CD14-positive monocyte (primary cell): ENCODE data around the gene FAM163B. TPM values are rescaled to one million over a fixed set of nuclear protein-coding genes. Genes with fewer than 3 reads are reported as not detected.

Source experiments
- DNase-seq, 3 donors: peaks; one replicate each; pipeline ENCODE4 v3.0.0-alpha.2; 2011 to 2022
- H2AFZ ChIP-seq: 2 replicates; pipeline ENCODE4 v1.6.0; 2012; ENCODE audit warnings: mild to moderate bottlenecking, low read depth, low read length, inconsistent platforms; ENCODE audit not compliant: insufficient read depth, poor library complexity, severe bottlenecking
- H3K27ac ChIP-seq, 2 donors: 1 replicate in 1 of 2; 2 replicates in 1 of 2; pipeline ENCODE4 v1.5.1; 2012 to 2013; ENCODE audit warnings: low read length in 2 of 2, control low read depth in 1 of 2, inconsistent platforms in 1 of 2, low read depth in 1 of 2, mild to moderate bottlenecking in 1 of 2
- H3K27me3 ChIP-seq, 2 donors: one replicate each; pipeline versions ENCODE4 v1.6.0 to v1.6.1; 2011 to 2013; ENCODE audit warnings: low read length in 2 of 2; ENCODE audit not compliant: control insufficient read depth in 2 of 2, insufficient read depth in 2 of 2
- H3K36me3 ChIP-seq, 2 donors: replicated peaks in 1 of 2; 1 replicate in 1 of 2; 2 replicates in 1 of 2; pipeline versions ENCODE4 v1.5.1 to v1.6.1; 2012 to 2013; ENCODE audit warnings: low read length in 2 of 2, control low read depth in 1 of 2, inconsistent platforms in 1 of 2, mild to moderate bottlenecking in 1 of 2; ENCODE audit not compliant: insufficient read depth in 2 of 2, control insufficient read depth in 1 of 2
- H3K4me1 ChIP-seq, 2 donors: 1 replicate in 1 of 2; 2 replicates in 1 of 2; pipeline versions ENCODE4 v1.5.1 to v1.6.1; 2012 to 2013; ENCODE audit warnings: low read length in 2 of 2, control low read depth in 1 of 2, inconsistent platforms in 1 of 2, mild to moderate bottlenecking in 1 of 2, moderate library complexity in 1 of 2; ENCODE audit not compliant: insufficient read depth in 2 of 2, control insufficient read depth in 1 of 2
- H3K4me2 ChIP-seq: replicated peaks from 2 replicates; pipeline ENCODE3; 2012; ENCODE audit warnings: low read length, moderate library complexity, mild to moderate bottlenecking; ENCODE audit not compliant: poor library complexity, severe bottlenecking; ENCODE audit errors: extremely low read depth
- H3K4me3 ChIP-seq, 3 experiments: fragments of 200-600 bp in 1 of 3; sonication (generic) in 1 of 3; replicated peaks in 1 of 3; 1 replicate in 2 of 3; 2 replicates in 1 of 3; pipeline ENCODE4 v1.5.1; 2011 to 2013; ENCODE audit warnings: low read length in 3 of 3, mild to moderate bottlenecking in 3 of 3, control low read depth in 2 of 3, low read depth in 2 of 3, inconsistent platforms in 1 of 3, moderate library complexity in 1 of 3
- H3K79me2 ChIP-seq: 2 replicates; pipeline ENCODE4 v1.6.0; 2012; ENCODE audit warnings: mild to moderate bottlenecking, control low read depth, inconsistent platforms, low read length, moderate library complexity; ENCODE audit not compliant: insufficient read depth
- H3K9ac ChIP-seq: 2 replicates; pipeline ENCODE4 v1.6.0; 2017; ENCODE audit warnings: low read length, mild to moderate bottlenecking; ENCODE audit not compliant: insufficient read depth, poor library complexity, severe bottlenecking
- H3K9me3 ChIP-seq, 2 donors: replicated peaks in 1 of 2; 1 replicate in 1 of 2; 2 replicates in 1 of 2; pipeline versions ENCODE4 v1.5.1 to v1.6.1; 2012 to 2013; ENCODE audit warnings: low read length in 2 of 2, control low read depth in 1 of 2; ENCODE audit not compliant: control insufficient read depth in 1 of 2, insufficient read depth in 1 of 2
- H4K20me1 ChIP-seq: 2 replicates; pipeline ENCODE4 v1.6.0; 2012; ENCODE audit warnings: mild to moderate bottlenecking, low read length, control low read depth, moderate library complexity; ENCODE audit not compliant: insufficient read depth
- H3K27ac Mint-ChIP-seq, 7 donors: one replicate each; pipeline ENCODE4 v1.8.0; 2020; ENCODE audit warnings: mild to moderate bottlenecking in 7 of 7, mixed read lengths in 7 of 7, moderate library complexity in 6 of 7, inconsistent platforms in 2 of 7
- H3K27me3 Mint-ChIP-seq, 3 donors: one replicate each; pipeline ENCODE4 v1.8.0; 2021 to 2022; ENCODE audit warnings: low read depth in 3 of 3, mild to moderate bottlenecking in 3 of 3, mixed read lengths in 3 of 3, moderate library complexity in 3 of 3, inconsistent platforms in 1 of 3
- H3K36me3 Mint-ChIP-seq, 2 donors: one replicate each; pipeline ENCODE4 v1.8.0; 2020; ENCODE audit warnings: mixed read lengths in 2 of 2, inconsistent platforms in 1 of 2, mild to moderate bottlenecking in 1 of 2
- H3K4me1 Mint-ChIP-seq: one replicate; pipeline ENCODE4 v1.8.0; 2020; ENCODE audit warnings: mild to moderate bottlenecking, mixed read lengths
- H3K4me3 Mint-ChIP-seq, 2 donors: one replicate each; pipeline ENCODE4 v1.8.0; 2020; ENCODE audit warnings: mild to moderate bottlenecking in 2 of 2, mixed read lengths in 2 of 2, moderate library complexity in 1 of 2
- H3K9me3 Mint-ChIP-seq, 7 donors: one replicate each; pipeline ENCODE4 v1.8.0; 2020 to 2022; ENCODE audit warnings: mixed read lengths in 7 of 7, mild to moderate bottlenecking in 6 of 7, moderate library complexity in 6 of 7, inconsistent platforms in 2 of 7
- CTCF ChIP-seq: fragments of 200-600 bp; IDR thresholded peaks from one replicate; pipeline ENCODE4 v1.8.0; 2022; ENCODE audit warnings: antibody characterized with exemption, mild to moderate bottlenecking
- WGBS: methylation state at CpG from one replicate; pipeline ENCODE4 v1.1.5; 2013; ENCODE audit warnings: missing lambda C conversion rate; ENCODE audit not compliant: insufficient coverage; 5-methylcytosine and 5-hydroxymethylcytosine counted together
- intact Hi-C, 2 donors: fragments of 100-400 bp; cut with micrococcal nuclease; formaldehyde crosslinking; loops; one replicate each; pipeline versions ENCODE4 v1.15.0 to v1.15.1; 2023
- polyA plus RNA-seq, 3 donors: library from polyadenylated mRNA; depleted of rRNA in 1 of 3; unstranded in 2 of 3; stranded (reverse) in 1 of 3; fragments of 300-500 nt in 2 of 3; fragments of >200 nt in 1 of 3; fragmentation: Illumina TruSeq in 2 of 3; gene quantifications; 1 replicate in 2 of 3; 2 replicates in 1 of 3; pipeline ENCODE4 v1.2.3, GENCODE V29; 2012 to 2021

FAM163B gene
- polyA plus RNA-seq, 3 donors: not detected

GRCh38 chr9:133554729-133555128 is 54.5 kb downstream of the FAM163B start:
- Histone ChIP-seq H3K27ac (no peak overlapping the region), H3K36me3 (no peaks in the 10 kb centered on the region), H3K9ac (no peak overlapping the region), H2AFZ (no peak overlapping the region), H3K27me3 (no peaks in the 10 kb centered on the region), H3K4me2 (no peak overlapping the region), H3K4me3 (no peak overlapping the region), H3K79me2 (no peaks in the 10 kb centered on the region), H3K9me3 (no peaks in the 10 kb centered on the region), H3K4me1 (peaks cover 12 to 14% of the 10 kb centered on the region in 2 donors), H4K20me1 (no peaks in the 10 kb centered on the region)
- no peak for TF ChIP-seq CTCF
- Mint-ChIP-seq H3K27ac (no peak overlapping the region), H3K36me3 (no peaks in the 10 kb centered on the region), H3K27me3 (peaks cover 1 to 12% (median 3%) of the 10 kb centered on the region in 3 donors), H3K9me3 (peaks cover 0 to 2% (median 0%) of the 10 kb centered on the region in 7 donors), H3K4me3 (no peak overlapping the region), H3K4me1 (peaks cover 14% of the 10 kb centered on the region)
- DNase-seq: no peak
- WGBS: 84% methylated on average over 8 of the region's 8 CpGs
- intact Hi-C loops: no loop called here

GRCh38 chr9:133553973-133554713 is 55.0 kb downstream of the FAM163B start:
- Mint-ChIP-seq H3K27ac (no peak overlapping the region), H3K27me3 (peaks cover 0 to 12% (median 3%) of the 10 kb centered on the region in 3 donors), H3K9me3 (peaks cover 0 to 2% (median 0%) of the 10 kb centered on the region in 7 donors), H3K4me3 (no peak overlapping the region), H3K4me1 (peaks cover 14% of the 10 kb centered on the region), H3K36me3 (no peaks in the 10 kb centered on the region)
- H3K9me3 ChIP-seq: no peaks in the 10 kb centered on the region
- no peaks in the 10 kb centered on the region for H3K79me2 ChIP-seq
- no peaks in the 10 kb centered on the region for H3K27me3 ChIP-seq
- no peak for TF ChIP-seq CTCF
- no peak overlapping the region for H3K27ac ChIP-seq
- no peak overlapping the region for H2AFZ ChIP-seq
- no peaks in the 10 kb centered on the region for H4K20me1 ChIP-seq
- intact Hi-C loops: no loop called here
- H3K4me2 ChIP-seq: no peak overlapping the region
- 95% methylated on average over 28 of the region's 31 CpGs for WGBS
- H3K4me3 ChIP-seq: no peak overlapping the region
- DNase-seq: no peak
- H3K4me1 ChIP-seq: peaks cover 12 to 14% of the 10 kb centered on the region in 2 donors
- no peak overlapping the region for H3K9ac ChIP-seq
- no peaks in the 10 kb centered on the region for H3K36me3 ChIP-seq
